ENCODE measurements around the gene BIRC5.

DNA sequence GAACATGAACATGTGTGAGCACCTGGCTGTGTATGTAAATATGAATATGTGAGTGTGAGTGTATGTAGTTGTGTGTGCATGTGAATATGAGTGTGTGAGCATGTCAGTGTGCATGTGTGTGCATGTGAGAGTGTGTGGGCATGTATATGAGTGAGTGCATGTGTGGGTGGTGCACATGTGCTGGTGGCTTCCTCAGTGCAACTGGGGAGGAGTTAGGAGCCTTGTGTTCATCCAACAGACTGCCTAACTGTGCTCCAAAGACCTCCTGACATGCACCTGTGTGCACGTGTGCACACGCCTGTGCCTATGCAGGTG is 18.8 kb downstream of the BIRC5 start:
- TF ChIP-seq, protein P1, sequence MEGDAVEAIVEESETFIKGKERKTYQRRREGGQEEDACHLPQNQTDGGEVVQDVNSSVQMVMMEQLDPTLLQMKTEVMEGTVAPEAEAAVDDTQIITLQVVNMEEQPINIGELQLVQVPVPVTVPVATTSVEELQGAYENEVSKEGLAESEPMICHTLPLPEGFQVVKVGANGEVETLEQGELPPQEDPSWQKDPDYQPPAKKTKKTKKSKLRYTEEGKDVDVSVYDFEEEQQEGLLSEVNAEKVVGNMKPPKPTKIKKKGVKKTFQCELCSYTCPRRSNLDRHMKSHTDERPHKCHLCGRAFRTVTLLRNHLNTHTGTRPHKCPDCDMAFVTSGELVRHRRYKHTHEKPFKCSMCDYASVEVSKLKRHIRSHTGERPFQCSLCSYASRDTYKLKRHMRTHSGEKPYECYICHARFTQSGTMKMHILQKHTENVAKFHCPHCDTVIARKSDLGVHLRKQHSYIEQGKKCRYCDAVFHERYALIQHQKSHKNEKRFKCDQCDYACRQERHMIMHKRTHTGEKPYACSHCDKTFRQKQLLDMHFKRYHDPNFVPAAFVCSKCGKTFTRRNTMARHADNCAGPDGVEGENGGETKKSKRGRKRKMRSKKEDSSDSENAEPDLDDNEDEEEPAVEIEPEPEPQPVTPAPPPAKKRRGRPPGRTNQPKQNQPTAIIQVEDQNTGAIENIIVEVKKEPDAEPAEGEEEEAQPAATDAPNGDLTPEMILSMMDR (IDR thresholded peaks at IDR 0.05), result no peak
- TF ChIP-seq POLR2A (IDR thresholded peaks at IDR 0.05), result no peak
